Mucosa of rectum (tissue), 2 donors: ENCODE measurements around the gene USP10.

Experiments used
- H3K27ac ChIP-seq, 2 donors: one replicate each; pipeline ENCODE4 v1.7.0; 2013; ENCODE audit warnings: inconsistent platforms in 2 of 2, low read depth in 2 of 2, low read length in 2 of 2
- H3K27me3 ChIP-seq, 2 donors: one replicate each; pipeline ENCODE4 v1.7.0; 2013; ENCODE audit warnings: low read length in 2 of 2; ENCODE audit not compliant: control insufficient read depth in 2 of 2, insufficient read depth in 2 of 2
- H3K36me3 ChIP-seq, 2 donors: one replicate each; pipeline ENCODE4 v1.7.0; 2013; ENCODE audit warnings: low read length in 2 of 2; ENCODE audit not compliant: control insufficient read depth in 2 of 2, insufficient read depth in 2 of 2
- H3K4me1 ChIP-seq, 2 donors: one replicate each; pipeline ENCODE4 v1.7.0; 2013; ENCODE audit warnings: low read length in 2 of 2, mild to moderate bottlenecking in 1 of 2; ENCODE audit not compliant: control insufficient read depth in 2 of 2, insufficient read depth in 2 of 2
- H3K4me3 ChIP-seq, 2 donors: one replicate each; pipeline ENCODE4 v1.7.0; 2013; ENCODE audit warnings: low read length in 2 of 2
- H3K9ac ChIP-seq, 2 donors: one replicate each; pipeline ENCODE4 v1.7.0; 2013; ENCODE audit warnings: low read length in 2 of 2, low read depth in 1 of 2, mild to moderate bottlenecking in 1 of 2
- H3K9me3 ChIP-seq, 2 donors: one replicate each; pipeline ENCODE4 v1.7.0; 2013; ENCODE audit warnings: low read length in 2 of 2; ENCODE audit not compliant: control insufficient read depth in 2 of 2
- donor health status: healthy.
- donor health status: Normal muscosa, but diverticular disease.

USP10 gene, protein sequence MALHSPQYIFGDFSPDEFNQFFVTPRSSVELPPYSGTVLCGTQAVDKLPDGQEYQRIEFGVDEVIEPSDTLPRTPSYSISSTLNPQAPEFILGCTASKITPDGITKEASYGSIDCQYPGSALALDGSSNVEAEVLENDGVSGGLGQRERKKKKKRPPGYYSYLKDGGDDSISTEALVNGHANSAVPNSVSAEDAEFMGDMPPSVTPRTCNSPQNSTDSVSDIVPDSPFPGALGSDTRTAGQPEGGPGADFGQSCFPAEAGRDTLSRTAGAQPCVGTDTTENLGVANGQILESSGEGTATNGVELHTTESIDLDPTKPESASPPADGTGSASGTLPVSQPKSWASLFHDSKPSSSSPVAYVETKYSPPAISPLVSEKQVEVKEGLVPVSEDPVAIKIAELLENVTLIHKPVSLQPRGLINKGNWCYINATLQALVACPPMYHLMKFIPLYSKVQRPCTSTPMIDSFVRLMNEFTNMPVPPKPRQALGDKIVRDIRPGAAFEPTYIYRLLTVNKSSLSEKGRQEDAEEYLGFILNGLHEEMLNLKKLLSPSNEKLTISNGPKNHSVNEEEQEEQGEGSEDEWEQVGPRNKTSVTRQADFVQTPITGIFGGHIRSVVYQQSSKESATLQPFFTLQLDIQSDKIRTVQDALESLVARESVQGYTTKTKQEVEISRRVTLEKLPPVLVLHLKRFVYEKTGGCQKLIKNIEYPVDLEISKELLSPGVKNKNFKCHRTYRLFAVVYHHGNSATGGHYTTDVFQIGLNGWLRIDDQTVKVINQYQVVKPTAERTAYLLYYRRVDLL

DNA sequence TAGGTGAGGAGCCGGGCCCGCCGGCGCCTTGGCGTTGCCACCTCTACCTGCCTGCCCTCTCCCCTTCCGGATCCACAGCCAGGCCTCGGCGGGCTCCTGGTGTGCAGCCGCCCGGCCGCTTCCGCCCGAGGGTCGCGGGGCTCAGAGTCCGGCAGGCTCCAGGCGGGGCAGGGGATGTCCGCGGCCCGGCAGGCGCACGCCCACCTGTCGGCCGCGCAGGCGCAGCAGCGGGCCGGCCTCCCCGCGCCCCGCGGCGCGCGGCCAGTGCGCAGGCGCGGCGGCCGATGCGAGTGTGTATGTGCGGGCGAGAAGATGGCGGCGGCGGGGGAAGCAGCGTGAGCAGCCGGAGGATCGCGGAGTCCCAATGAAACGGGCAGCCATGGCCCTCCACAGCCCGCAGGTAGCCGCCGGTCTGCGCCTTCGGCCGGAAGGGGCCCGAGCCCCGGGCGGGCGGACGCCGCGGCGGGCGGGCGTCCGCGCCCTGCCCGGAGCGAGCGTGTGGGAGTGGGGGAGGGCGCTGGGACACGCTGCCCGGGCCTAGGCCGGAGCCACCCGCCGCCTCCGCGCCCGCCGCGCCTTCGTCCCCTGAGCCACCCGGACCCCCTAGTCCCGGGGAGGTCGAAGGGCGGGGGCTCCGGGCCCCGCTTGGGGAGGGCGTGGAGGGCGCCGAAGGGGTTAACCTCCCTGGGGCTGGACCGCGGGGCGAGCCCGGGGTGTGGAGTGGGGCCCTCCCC lies at the start of gene USP10:
Gene USP10 (plus strand): TSS at position 289 of the 734 bp plus-strand sequence. CDS start 91 bp downstream, at position 380.
- H3K9me3 ChIP-seq, result no peaks in the 10 kb centered on the region
- no peaks in the 10 kb centered on the region for H3K27me3 ChIP-seq
- H3K4me3 ChIP-seq, result peak within 1 kb of the TSS; percentile 83 to 94
- H3K36me3 ChIP-seq, result no peaks in the 10 kb centered on the region
- peak within 1 kb of the TSS; percentile 72 to 83 for H3K9ac ChIP-seq
- H3K4me1 ChIP-seq, result peaks cover 4 to 7% of the 10 kb centered on the region in 2 donors
- peak within 1 kb of the TSS; percentile 47 to 80 for H3K27ac ChIP-seq

DNA sequence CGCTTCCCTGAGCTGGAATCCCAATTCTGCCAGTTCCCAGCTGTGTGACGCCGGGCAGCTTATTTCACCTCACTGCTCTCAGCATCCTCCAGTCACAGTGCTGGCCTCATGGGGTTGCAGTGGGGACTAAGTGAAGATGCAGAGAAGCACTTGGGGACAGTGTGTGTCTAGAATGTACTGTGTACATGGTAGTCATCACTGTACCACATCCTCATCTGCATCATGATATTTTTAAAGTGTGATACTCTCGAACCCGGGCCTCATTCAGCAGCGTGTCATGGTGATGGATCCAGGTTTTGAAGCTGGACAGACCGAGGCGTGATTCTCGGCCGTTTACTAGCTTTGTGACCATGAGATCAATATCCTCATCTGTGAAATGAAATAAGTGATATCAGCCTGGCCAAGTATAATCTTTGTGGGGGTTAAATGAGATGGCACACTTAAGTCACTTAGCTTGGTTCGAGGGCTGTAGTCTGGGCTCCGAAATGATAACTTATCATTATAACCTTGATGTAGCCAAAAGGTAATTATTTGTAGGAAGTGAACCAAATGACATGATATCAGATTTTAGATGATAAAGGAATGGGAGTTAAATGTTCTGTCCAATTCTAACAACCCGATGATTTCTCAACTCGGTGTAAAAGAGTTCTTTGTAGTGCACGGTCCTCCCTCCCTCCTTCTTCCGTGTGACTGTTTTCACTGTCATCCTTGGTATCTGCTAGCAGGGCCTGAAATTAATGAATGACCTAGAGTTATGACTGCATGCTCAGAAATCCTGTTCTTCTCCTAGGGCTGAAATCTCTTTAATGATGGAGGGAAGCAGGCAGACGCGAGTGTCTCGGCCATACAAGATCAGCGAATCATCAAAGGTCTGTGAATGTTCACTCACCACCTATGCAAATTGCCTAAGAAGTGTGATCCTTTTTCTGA lies 49.5 kb upstream of the USP10 start:
- H3K4me3 ChIP-seq, result no peak overlapping the region
- H3K4me1 ChIP-seq, result peaks cover 5 to 14% of the 10 kb centered on the region in 2 donors
- H3K9me3 ChIP-seq, result no peaks in the 10 kb centered on the region
- H3K27me3 ChIP-seq, result no peaks in the 10 kb centered on the region
- H3K36me3 ChIP-seq, result peaks cover 13 to 23% of the 10 kb centered on the region in 2 donors
- H3K9ac ChIP-seq, result no peak overlapping the region
- no peak overlapping the region for H3K27ac ChIP-seq

GRCh38 chr16:84652566-84652965 lies 47.2 kb upstream of the USP10 start:
- Histone ChIP-seq H3K9ac (no peak overlapping the region), H3K4me1 (peaks cover 3 to 14% of the 10 kb centered on the region in 2 donors), H3K27ac (no peak overlapping the region), H3K27me3 (no peaks in the 10 kb centered on the region), H3K36me3 (peaks cover 23 to 32% of the 10 kb centered on the region in 2 donors), H3K4me3 (no peak overlapping the region), H3K9me3 (no peaks in the 10 kb centered on the region)

DNA sequence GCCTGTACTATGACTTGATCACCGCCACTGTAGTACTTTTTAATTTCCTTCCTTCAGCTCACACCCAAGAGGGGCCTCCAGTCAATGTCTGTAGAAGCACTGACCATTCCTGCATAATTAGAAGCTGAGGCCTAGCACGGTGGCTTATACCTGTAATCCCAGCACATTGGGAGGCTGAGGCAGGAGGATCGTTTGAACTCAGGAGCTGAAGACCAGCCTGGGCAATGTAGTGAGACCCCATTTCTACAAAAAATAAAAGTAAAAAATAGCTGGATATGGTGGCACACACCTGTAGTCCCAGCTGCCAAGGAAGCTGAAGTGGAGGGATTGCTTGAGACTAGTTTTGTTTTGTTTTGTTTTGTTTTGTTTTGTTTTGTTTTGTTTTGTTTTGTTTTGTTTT lies 45.6 kb upstream of the USP10 start:
- no peaks in the 10 kb centered on the region for H3K9me3 ChIP-seq
- no peak overlapping the region for H3K9ac ChIP-seq
- H3K4me3 ChIP-seq, result no peak overlapping the region
- H3K27ac ChIP-seq, result no peak overlapping the region
- H3K27me3 ChIP-seq, result no peaks in the 10 kb centered on the region
- peaks cover 39 to 47% of the 10 kb centered on the region in 2 donors for H3K36me3 ChIP-seq
- H3K4me1 ChIP-seq, result peaks cover 0 to 6% of the 10 kb centered on the region in 2 donors

GRCh38 chr16:84654998-84655397 lies 44.8 kb upstream of the USP10 start:
- peaks cover 46 to 54% of the 10 kb centered on the region in 2 donors for H3K36me3 ChIP-seq
- no peaks in the 10 kb centered on the region for H3K27me3 ChIP-seq
- H3K9ac ChIP-seq, result no peak overlapping the region
- no peaks in the 10 kb centered on the region for H3K9me3 ChIP-seq
- H3K4me1 ChIP-seq, result peaks cover 0 to 1% of the 10 kb centered on the region in 2 donors
- no peak overlapping the region for H3K27ac ChIP-seq
- H3K4me3 ChIP-seq, result no peak overlapping the region

DNA sequence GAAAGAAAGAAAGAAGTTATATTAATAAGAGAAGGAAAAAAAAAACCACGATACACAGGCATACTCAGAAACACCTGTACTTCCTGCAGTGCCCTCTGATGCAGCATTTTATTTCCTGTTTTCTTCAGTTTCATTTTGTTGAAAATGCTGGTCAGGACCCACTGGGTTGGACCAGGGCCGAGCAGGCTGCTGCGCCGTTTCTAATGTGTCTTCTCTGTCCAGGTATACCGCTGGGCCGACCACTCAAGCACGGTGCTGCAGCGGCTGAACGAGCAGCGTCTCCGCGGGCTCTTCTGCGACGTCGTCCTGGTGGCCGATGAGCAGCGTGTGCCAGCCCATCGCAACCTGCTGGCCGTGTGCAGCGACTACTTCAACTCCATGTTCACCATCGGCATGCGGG lies 43.2 kb upstream of the USP10 start:
- H3K27ac ChIP-seq, result no peak overlapping the region

DNA sequence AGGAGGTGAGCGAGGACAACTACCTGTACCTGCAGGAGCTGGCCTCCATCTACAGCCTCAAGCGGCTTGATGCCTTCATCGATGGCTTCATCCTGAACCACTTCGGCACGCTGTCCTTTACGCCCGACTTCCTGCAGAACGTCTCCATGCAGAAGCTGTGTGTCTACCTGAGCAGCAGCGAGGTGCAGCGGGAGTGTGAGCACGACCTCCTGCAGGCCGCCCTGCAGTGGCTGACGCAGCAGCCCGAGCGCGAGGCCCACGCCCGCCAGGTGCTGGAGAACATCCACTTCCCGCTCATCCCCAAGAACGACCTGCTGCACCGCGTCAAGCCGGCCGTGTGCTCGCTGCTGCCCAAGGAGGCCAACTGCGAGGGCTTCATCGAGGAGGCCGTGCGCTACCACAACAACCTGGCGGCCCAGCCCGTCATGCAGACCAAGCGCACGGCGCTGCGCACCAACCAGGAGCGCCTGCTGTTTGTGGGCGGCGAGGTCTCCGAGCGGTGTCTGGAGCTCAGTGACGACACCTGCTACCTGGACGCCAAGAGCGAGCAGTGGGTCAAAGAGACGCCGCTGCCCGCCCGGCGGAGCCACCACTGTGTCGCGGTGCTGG lies 42.5 kb upstream of the USP10 start:
- Histone ChIP-seq H3K36me3 (peaks cover 64 to 65% of the 10 kb centered on the region in 2 donors), H3K4me1 (no peaks in the 10 kb centered on the region), H3K27me3 (no peaks in the 10 kb centered on the region), H3K4me3 (no peak overlapping the region), H3K9ac (no peak overlapping the region), H3K9me3 (no peaks in the 10 kb centered on the region), H3K27ac (no peak overlapping the region)

More for the DNA sequence above, 43.2 kb upstream of the USP10 start:
- Histone ChIP-seq H3K36me3 (peaks cover 60% of the 10 kb centered on the region in 2 donors), H3K9me3 (no peaks in the 10 kb centered on the region), H3K4me3 (no peak overlapping the region), H3K9ac (no peak overlapping the region), H3K4me1 (no peaks in the 10 kb centered on the region), H3K27me3 (no peaks in the 10 kb centered on the region)

- Histone ChIP-seq H3K9me3 (no peaks in the 10 kb centered on the region), H3K27ac (no peak overlapping the region), H3K4me3 (no peak overlapping the region), H3K9ac (no peak overlapping the region), H3K27me3 (no peaks in the 10 kb centered on the region), H3K36me3 (peaks cover 66 to 68% of the 10 kb centered on the region in 2 donors), H3K4me1 (no peaks in the 10 kb centered on the region)
These were observed 41.1 kb upstream of the USP10 start for GRCh38 chr16:84658690-84659089.
